Activated CD4-positive, alpha-beta memory T cell treated with anti-CD3 and anti-CD28 coated beads for 36 hours (primary cell): ENCODE data around the gene LSM14A. TPM values are rescaled to one million over a fixed set of nuclear protein-coding genes. Genes with fewer than 3 reads are reported as not detected.
"Not testable (repeated sequence)": the region's sequence is repeated elsewhere in the genome, so short reads cannot be mapped to it uniquely, and the experiment has no call there.

Experiments used
- CTCF ChIA-PET: fragments of 350-600 bp; sonication (Branson Sonifier 250); formaldehyde crosslinking; loops from one replicate; lab custom pipeline; 2021; ENCODE audit warnings: antibody characterized with exemption, inconsistent platforms; lab: Charles Lee
- POLR2A ChIA-PET: fragments of 350-600 bp; sonication (Branson Sonifier 250); formaldehyde crosslinking; loops from one replicate; lab custom pipeline; 2021; ENCODE audit warnings: antibody characterized with exemption; lab: Charles Lee
- DNase-seq: peaks from one replicate; pipeline ENCODE4 v3.0.0-alpha.2; 2020
- H3K27ac Mint-ChIP-seq: one replicate; pipeline ENCODE4 v1.8.0; 2021; ENCODE audit warnings: mixed read lengths
- H3K27me3 Mint-ChIP-seq: one replicate; pipeline ENCODE4 v1.8.0; 2021; ENCODE audit warnings: mixed read lengths
- H3K36me3 Mint-ChIP-seq: one replicate; pipeline ENCODE4 v1.8.0; 2021; ENCODE audit warnings: mixed read lengths
- H3K4me1 Mint-ChIP-seq: one replicate; pipeline ENCODE4 v1.8.0; 2021; ENCODE audit warnings: low read depth, mixed read lengths
- H3K4me3 Mint-ChIP-seq: one replicate; pipeline ENCODE4 v1.8.0; 2021; ENCODE audit warnings: mild to moderate bottlenecking, mixed read lengths
- H3K9me3 Mint-ChIP-seq: one replicate; pipeline ENCODE4 v1.8.0; 2021; ENCODE audit warnings: mixed read lengths
- intact Hi-C: fragments of 100-400 bp; cut with micrococcal nuclease; formaldehyde crosslinking; loops from one replicate; pipeline ENCODE4 v1.15.1; 2023
- total RNA-seq, 2 experiments: library from RNA; stranded (reverse); gene quantifications; one replicate each; pipeline ENCODE4 v1.2.3, GENCODE V29; 2021

Gene LSM14A
- total RNA-seq, 2 experiments from 2014 or later = 90.0 to 106 TPM

DNA sequence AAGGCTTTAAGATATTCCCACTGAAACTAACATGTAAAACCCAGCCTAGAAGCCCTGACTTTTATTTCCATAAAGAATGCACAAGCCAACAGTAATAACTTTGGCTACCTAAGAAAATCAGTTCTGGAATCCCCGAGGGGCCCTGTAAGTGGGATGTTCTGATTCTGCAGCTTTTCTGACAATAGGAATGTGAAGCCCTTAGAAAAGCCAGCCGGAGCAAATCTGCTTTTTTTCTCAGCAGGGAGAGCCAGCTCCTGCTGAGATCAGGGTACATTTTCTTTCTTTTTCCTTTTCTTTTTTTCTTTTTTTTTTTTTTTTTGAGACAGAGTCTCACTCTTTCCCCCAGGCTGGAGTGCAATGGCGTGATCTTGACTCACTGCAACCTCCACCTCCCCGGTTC, 74.0 kb downstream of the LSM14A start:
- no peak for DNase-seq
- ChIA-PET POLR2A (no interaction called here), CTCF (no interaction called here)
- no peaks in the 10 kb centered on the region for H3K9me3 Mint-ChIP-seq
- H3K36me3 Mint-ChIP-seq = no peaks in the 10 kb centered on the region
- no peak overlapping the region for H3K4me3 Mint-ChIP-seq
- no peak overlapping the region for H3K27ac Mint-ChIP-seq
- H3K27me3 Mint-ChIP-seq = no peaks in the 10 kb centered on the region
- intact Hi-C loops = no loop called here
- H3K4me1 Mint-ChIP-seq = no peaks in the 10 kb centered on the region

DNA sequence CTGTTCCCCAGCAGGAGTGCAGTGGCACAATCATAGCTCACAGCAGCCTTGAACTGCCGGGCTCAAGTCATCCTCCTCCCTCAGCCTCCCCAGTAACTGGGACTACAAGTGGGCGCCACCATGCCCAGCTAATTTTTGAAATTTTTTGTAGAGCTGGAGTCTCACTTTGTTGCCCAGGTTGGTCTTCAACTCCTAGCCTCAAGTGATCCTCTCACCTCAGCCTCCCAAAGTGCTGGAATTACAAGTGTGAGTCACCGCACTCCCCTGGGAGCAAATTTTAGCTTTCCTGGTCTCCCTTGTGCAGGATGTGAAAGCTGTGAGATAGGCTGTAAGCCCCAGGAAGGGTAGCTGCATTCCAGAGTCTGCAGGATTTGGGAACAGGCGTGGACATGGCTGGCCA, 76.6 kb downstream of the LSM14A start:
- intact Hi-C loops = no loop called here
- no peak overlapping the region for H3K27ac Mint-ChIP-seq
- POLR2A ChIA-PET = no interaction called here

GRCh38 chr19:34253167-34253566, 80.9 kb downstream of the LSM14A start:
- DNase-seq, H3K27ac Mint-ChIP-seq, intact Hi-C loops, H3K36me3 Mint-ChIP-seq, H3K27me3 Mint-ChIP-seq, H3K9me3 Mint-ChIP-seq: not testable (repeated sequence)
- ChIA-PET CTCF (interaction anchor here (1.5 kb wide), 1 partner anchor 93 kb away, joined by 3 read pairs; no protein-coding TSS in a partner anchor), POLR2A (interaction anchor here (0.6 kb wide), 1 partner anchor 11 kb away, joined by 6 read pairs; no protein-coding TSS in a partner anchor)
- H3K4me3 Mint-ChIP-seq = peak overlapping the region; percentile 89
- peaks cover 25% of the 10 kb centered on the region for H3K4me1 Mint-ChIP-seq

More for the DNA sequence above, 76.6 kb downstream of the LSM14A start:
- no peaks in the 10 kb centered on the region for H3K27me3 Mint-ChIP-seq
- H3K36me3 Mint-ChIP-seq = no peaks in the 10 kb centered on the region
- H3K4me3 Mint-ChIP-seq = no peak overlapping the region
- no peak for DNase-seq
- H3K4me1 Mint-ChIP-seq = peaks cover 7% of the 10 kb centered on the region
- CTCF ChIA-PET = no interaction called here
- no peaks in the 10 kb centered on the region for H3K9me3 Mint-ChIP-seq

DNA sequence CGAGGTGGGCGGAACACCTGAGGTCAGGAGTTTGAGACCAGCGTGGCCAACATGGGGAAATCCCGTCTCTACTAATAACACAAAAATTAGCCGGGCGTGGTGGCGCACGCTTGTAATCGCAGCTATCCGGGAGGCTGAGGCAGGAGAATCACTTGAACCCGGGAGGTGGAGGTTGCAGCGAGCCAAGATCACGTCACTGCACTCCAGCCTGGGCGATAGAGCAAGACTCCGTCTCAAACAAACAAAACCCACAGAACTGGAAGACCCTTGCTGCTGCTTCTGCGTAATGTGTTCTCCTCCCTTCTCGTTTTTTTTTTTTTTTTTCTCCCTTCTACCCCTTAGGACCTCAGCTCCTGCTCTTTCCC, 81.4 kb downstream of the LSM14A start:
- DNase-seq, H3K36me3 Mint-ChIP-seq, H3K27me3 Mint-ChIP-seq, H3K9me3 Mint-ChIP-seq, CTCF ChIA-PET: not testable (repeated sequence)
- intact Hi-C loops = loop anchor here (1.0 to 2.0 kb wide), 2 partner anchors 17 to 83 kb away; no protein-coding TSS in a partner anchor
- peak overlapping the region; percentile 86 for H3K27ac Mint-ChIP-seq
- POLR2A ChIA-PET = interaction anchor here (0.6 kb wide), 1 partner anchor 10 kb away, joined by 6 read pairs; no protein-coding TSS in a partner anchor
- peaks cover 27% of the 10 kb centered on the region for H3K4me1 Mint-ChIP-seq
- peak overlapping the region; percentile 89 for H3K4me3 Mint-ChIP-seq

GRCh38 chr19:34254046-34254697, 81.9 kb downstream of the LSM14A start, which contains the start of gene GARRE1:
GARRE1 (plus strand) TSS chr19:34254554; CDS start chr19:34300474, 45,920 bp downstream.
- Mint-ChIP-seq H3K4me1 (peaks cover 28% of the 10 kb centered on the region), H3K27me3 (no peaks in the 10 kb centered on the region), H3K27ac (peak within 1 kb of the TSS; percentile 86), H3K36me3 (peaks cover 3% of the 10 kb centered on the region), H3K4me3 (peak within 1 kb of the TSS; percentile 89), H3K9me3 (no peaks in the 10 kb centered on the region)
- DNase-seq = peak; percentile 90
- ChIA-PET POLR2A (interaction anchor here (0.6 kb wide), 1 partner anchor 10 kb away, joined by 6 read pairs; no protein-coding TSS in a partner anchor), CTCF (no interaction called here)
- intact Hi-C loops = loop anchor here (1.0 to 2.0 kb wide), 2 partner anchors 16 to 83 kb away; no protein-coding TSS in a partner anchor

GRCh38 chr19:34254698-34255432, 82.6 kb downstream of the LSM14A start:
- H3K4me3 Mint-ChIP-seq = peak overlapping the region; percentile 80
- H3K9me3 Mint-ChIP-seq = no peaks in the 10 kb centered on the region
- DNase-seq = peak; percentile 49
- H3K4me1 Mint-ChIP-seq = peaks cover 34% of the 10 kb centered on the region
- peak overlapping the region; percentile 80 for H3K27ac Mint-ChIP-seq
- ChIA-PET CTCF (interaction anchor here (0.6 kb wide), 1 partner anchor 96 kb away, joined by 3 read pairs; no protein-coding TSS in a partner anchor), POLR2A (no interaction called here)
- no peaks in the 10 kb centered on the region for H3K27me3 Mint-ChIP-seq
- peaks cover 3% of the 10 kb centered on the region for H3K36me3 Mint-ChIP-seq
- intact Hi-C loops = loop anchor here (1.0 to 2.0 kb wide), 2 partner anchors 15 to 82 kb away; no protein-coding TSS in a partner anchor

- ChIA-PET POLR2A (no interaction called here), CTCF (interaction anchor here (0.6 kb wide), 1 partner anchor 95 kb away, joined by 3 read pairs; no protein-coding TSS in a partner anchor)
- DNase-seq = no peak
- intact Hi-C loops = loop anchor here (2.0 kb wide), 1 partner anchor 81 kb away; no protein-coding TSS in a partner anchor
- H3K4me1 Mint-ChIP-seq = peaks cover 36% of the 10 kb centered on the region
- peak overlapping the region; percentile 80 for H3K4me3 Mint-ChIP-seq
- no peaks in the 10 kb centered on the region for H3K9me3 Mint-ChIP-seq
- H3K27ac Mint-ChIP-seq = peak overlapping the region; percentile 80
- H3K27me3 Mint-ChIP-seq = no peaks in the 10 kb centered on the region
- peaks cover 3% of the 10 kb centered on the region for H3K36me3 Mint-ChIP-seq
Measured at GRCh38 chr19:34255546-34255945, 83.2 kb downstream of the LSM14A start.

GRCh38 chr19:34256835-34257558, 84.7 kb downstream of the LSM14A start:
- peaks cover 45% of the 10 kb centered on the region for H3K4me1 Mint-ChIP-seq
- H3K9me3 Mint-ChIP-seq = no peaks in the 10 kb centered on the region
- DNase-seq = no peak
- CTCF ChIA-PET = interaction anchor here (0.9 kb wide), 1 partner anchor 79 kb away, joined by 4 read pairs; no protein-coding TSS in a partner anchor
- no peak overlapping the region for H3K27ac Mint-ChIP-seq
- POLR2A ChIA-PET = no interaction called here
- intact Hi-C loops = no loop called here
- peaks cover 3% of the 10 kb centered on the region for H3K36me3 Mint-ChIP-seq
- H3K4me3 Mint-ChIP-seq = no peak overlapping the region
- no peaks in the 10 kb centered on the region for H3K27me3 Mint-ChIP-seq

GRCh38 chr19:34257559-34257924, 85.2 kb downstream of the LSM14A start:
- ChIA-PET POLR2A (no interaction called here), CTCF (no interaction called here)
- intact Hi-C loops = no loop called here
- DNase-seq = no peak
- H3K27me3 Mint-ChIP-seq = no peaks in the 10 kb centered on the region
- H3K27ac Mint-ChIP-seq = no peak overlapping the region
- H3K4me1 Mint-ChIP-seq = peaks cover 45% of the 10 kb centered on the region
- H3K36me3 Mint-ChIP-seq = peaks cover 3% of the 10 kb centered on the region
- no peaks in the 10 kb centered on the region for H3K9me3 Mint-ChIP-seq
- no peak overlapping the region for H3K4me3 Mint-ChIP-seq

DNA sequence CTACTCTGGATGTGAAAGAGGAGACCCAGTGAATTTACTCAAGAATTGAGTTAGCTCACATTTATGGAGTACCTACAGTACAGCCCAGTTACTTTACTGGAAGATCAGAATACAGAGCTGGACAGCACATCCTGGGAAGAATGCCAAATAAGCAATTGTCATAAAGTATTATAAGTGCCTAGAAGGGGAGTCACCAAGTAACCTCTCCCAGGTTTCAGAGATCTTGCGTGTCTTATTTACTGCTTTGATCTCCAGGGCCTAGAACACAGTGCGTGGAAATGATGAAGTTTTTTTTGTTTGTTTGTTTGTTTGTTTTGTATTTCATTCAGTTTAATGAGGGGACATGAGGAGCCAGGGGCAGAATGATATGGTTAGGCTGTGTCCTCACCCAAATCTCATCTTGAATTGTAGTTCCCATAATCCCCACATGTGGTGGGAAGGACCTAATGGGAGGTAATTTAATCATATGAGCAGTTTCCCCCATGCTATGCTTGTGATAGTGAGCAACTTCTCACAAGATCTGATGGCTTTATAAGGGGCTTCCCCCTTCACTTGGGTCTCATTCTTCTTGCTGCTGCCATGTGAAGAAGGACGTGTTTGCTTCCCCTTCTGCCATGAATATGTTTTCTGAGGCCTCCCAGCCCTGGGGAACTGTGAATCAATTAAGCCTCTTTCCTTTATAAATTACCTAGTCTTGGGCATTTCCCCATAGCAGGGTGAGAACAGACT, 87.2 kb downstream of the LSM14A start:
- DNase-seq = no peak
- CTCF ChIA-PET = no interaction called here
- Mint-ChIP-seq H3K27ac (no peak overlapping the region), H3K9me3 (no peaks in the 10 kb centered on the region), H3K4me3 (no peak overlapping the region), H3K36me3 (peaks cover 2% of the 10 kb centered on the region), H3K27me3 (no peaks in the 10 kb centered on the region), H3K4me1 (peaks cover 44% of the 10 kb centered on the region)
- intact Hi-C loops = no loop called here
- POLR2A ChIA-PET = no interaction called here

DNA sequence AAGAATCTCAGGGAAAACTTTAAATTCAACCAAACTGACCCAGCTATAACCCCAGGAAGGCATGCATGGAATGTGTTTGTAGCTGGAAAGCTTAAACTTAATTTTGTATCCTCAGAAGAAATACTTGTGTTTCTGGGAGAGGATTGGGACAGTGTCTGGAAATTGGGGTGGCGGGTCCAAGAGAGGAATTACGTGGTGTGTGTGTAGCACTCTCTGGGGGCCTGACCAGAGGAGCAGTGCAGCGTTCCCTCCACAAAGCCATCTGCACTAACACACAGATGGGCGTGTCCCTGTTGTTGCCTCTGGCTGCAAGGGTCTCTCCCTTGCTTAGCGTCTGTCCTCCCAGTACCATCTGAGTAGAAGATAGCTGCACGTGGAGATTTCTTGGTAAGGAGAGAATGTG, 88.5 kb downstream of the LSM14A start:
- intact Hi-C loops = no loop called here
- Mint-ChIP-seq H3K27ac (no peak overlapping the region), H3K4me3 (no peak overlapping the region)

More for the DNA sequence above, 88.5 kb downstream of the LSM14A start:
- Mint-ChIP-seq H3K4me1 (peaks cover 49% of the 10 kb centered on the region), H3K9me3 (no peaks in the 10 kb centered on the region), H3K27me3 (no peaks in the 10 kb centered on the region), H3K36me3 (peaks cover 2% of the 10 kb centered on the region)
- CTCF ChIA-PET = interaction anchor here (1.0 to 1.5 kb wide), 3 partner anchors 9 to 85 kb away, joined by 3 to 4 read pairs (median 3); no protein-coding TSS in a partner anchor
- POLR2A ChIA-PET = no interaction called here
- no peak for DNase-seq
